Measurements from ENCODE around the gene VAC14.

VAC14 gene

DNA sequence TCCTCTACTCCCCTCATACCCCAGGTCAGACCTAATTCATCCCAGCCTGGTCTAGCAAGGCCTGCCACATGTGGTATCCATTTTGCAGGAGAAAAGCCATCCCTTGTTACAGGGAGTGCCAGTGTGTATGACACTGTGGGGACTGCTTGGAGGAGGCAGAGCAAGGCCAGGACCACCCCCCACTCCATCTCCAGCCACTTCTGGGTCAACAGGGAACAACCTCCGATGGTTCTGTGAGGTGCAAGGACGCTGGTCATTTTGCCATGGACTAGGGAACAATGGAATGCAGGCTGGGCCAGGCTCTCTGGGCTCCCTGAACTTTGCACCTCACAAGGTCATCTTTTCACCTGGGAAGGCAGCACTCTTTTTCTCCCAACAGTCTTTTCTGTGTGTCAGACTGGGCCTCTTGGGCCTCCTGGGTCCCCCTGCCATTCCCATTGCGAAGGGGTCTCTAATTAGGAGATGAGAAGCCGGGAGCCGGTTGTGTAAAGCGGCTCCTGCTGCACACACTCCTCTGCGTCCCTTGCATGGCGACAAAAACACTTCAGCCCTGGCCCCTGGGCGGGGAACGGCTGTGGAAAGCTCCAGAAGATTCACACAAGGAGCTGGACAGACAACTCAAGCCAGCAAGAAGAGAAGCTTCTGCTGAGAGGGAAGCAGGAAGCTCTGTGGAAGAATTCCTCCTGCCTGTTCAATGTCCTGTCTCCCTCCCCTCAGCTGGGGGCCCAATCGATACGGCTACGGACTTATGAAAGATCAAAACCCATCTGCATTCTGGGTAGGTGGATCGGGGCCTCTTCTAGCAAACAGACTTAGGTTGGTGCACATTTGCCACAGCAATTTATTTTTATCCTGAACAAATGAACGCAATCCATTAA, 76.6 kb downstream of the VAC14 start:
- H4K20me1 ChIP-seq: no peaks in the 10 kb centered on the region
- H3K9ac ChIP-seq: no peak overlapping the region
- no peak overlapping the region for H3K4me3 ChIP-seq
- H3K4me1 ChIP-seq: peaks cover 39% of the 10 kb centered on the region
- TF ChIP-seq Cebpa-rat (IDR thresholded peaks at IDR 0.05): no peak
- no peaks in the 10 kb centered on the region for H3K27me3 ChIP-seq
- H3K9me3 ChIP-seq: no peaks in the 10 kb centered on the region
- no peak overlapping the region for H3K27ac ChIP-seq
- no peak overlapping the region for H3K4me2 ChIP-seq
- H3K36me3 ChIP-seq: peaks cover 89% of the 10 kb centered on the region

DNA sequence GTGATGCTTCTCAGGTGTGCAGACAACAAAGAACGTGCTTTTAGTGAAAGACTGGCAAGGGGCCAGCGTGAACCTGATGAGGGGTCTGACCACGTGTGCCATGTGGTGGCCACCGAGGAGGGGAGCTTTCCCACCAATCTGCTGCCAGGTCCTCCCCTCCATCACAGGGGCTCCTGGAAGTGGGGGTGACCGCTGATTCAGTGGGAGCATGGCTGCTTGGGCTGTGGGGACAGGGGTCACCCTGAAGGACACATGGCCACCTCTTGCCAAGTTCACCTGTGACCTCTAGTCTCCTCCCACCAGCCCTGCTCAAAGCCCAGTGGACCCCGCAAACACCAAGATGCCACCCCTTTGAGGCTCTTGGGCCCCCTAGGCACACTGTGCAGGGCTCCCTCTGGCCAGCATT, 77.2 kb downstream of the VAC14 start:
- Histone ChIP-seq H3K36me3 (peaks cover 87% of the 10 kb centered on the region), H3K4me1 (peaks cover 33% of the 10 kb centered on the region), H3K27me3 (no peaks in the 10 kb centered on the region), H4K20me1 (no peaks in the 10 kb centered on the region), H3K4me2 (no peak overlapping the region), H3K27ac (no peak overlapping the region), H3K9me3 (no peaks in the 10 kb centered on the region), H3K4me3 (no peak overlapping the region), H3K9ac (no peak overlapping the region)
- TF ChIP-seq Cebpa-rat (IDR thresholded peaks at IDR 0.05): no peak

DNA sequence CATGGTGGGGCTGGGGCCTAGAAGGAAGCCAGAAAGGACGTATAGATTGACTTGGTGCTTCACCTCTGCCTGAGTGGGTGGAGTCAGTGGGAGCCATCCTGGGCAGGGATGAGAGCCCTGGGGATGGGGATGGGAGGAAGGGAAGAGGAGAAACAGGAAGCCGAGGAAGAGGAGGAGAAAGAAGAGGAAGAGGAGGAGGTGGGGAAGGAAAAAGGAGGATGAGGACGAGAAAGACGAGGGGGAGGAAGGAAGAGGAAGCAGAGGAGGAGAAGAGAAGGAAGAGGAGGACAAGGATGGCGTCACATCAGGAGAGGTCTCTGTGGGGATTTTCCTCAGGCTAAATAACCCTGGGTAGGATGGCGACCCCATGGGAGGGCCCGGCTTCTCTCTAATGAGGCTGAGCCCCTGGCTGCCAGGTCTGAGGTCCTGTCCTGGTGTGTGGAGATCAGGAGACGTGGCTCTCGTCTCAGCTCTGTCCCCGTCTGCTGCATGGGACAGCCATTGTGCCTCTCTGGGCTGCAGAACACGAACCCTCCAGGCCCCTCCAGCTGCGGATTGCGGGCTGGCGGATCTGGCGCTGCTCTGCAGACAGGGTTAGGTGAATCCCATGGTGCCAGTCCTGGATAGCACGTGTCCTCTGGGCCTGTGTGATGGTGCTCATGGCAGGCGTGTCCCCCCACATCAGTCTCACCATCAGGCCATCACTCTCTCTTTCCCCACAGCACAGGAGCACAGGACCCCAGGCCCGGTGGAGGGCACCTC, 79.6 kb downstream of the VAC14 start:
- Histone ChIP-seq H3K4me1 (peaks cover 29% of the 10 kb centered on the region), H3K4me3 (no peak overlapping the region), H3K4me2 (peak overlapping the region; percentile 53), H3K36me3 (peaks cover 67% of the 10 kb centered on the region), H4K20me1 (no peaks in the 10 kb centered on the region), H3K27ac (no peak overlapping the region), H3K9ac (no peak overlapping the region), H3K9me3 (no peaks in the 10 kb centered on the region), H3K27me3 (no peaks in the 10 kb centered on the region)
- no peak for TF ChIP-seq Cebpa-rat (IDR thresholded peaks at IDR 0.05)

DNA sequence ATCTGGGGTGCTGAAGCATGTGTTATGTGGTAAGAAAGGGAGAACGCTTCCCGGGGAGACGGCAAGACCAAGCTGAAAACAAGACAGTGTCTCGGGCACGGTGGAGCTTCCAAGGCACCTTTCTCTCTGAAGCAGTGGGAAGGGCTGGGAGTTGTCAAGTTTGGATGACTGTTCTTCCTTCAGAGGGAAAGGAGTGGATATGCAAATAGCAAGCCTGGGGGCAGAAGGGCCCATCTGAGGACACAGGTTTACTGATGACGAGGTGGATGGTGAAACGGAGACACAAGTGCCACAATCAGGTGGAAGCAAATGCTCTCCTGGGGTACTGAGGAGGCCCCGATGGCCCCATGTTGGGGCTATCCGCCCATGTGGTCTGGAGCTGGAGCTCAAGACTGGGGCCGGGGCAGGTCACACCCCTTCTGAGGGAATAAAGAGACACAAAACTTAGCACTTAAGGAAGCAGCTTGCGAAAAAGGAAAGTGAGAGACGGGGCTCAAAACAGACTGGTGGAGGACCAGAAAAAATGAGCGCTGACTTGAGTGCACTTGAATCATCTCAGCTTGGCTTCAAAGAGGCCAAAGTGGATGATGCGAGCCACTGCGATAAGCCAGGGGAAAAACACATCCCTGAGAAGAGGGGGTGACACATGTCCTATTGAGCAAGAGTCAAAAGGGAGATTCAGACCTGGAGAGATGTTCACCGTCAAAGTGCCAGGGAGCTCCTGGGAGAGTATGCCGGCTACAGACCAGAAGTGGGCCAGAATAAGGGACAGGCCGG, 80.3 kb downstream of the VAC14 start:
- Histone ChIP-seq H3K4me3 (no peak overlapping the region), H3K4me2 (peak overlapping the region; percentile 53), H3K27me3 (no peaks in the 10 kb centered on the region), H3K36me3 (peaks cover 60% of the 10 kb centered on the region), H3K9ac (0 out of 2 replicates have a peak overlapping the region, but pooled peaks have one; percentile 19), H3K27ac (peak overlapping the region; percentile 18), H3K9me3 (no peaks in the 10 kb centered on the region), H3K4me1 (peaks cover 36% of the 10 kb centered on the region), H4K20me1 (no peaks in the 10 kb centered on the region)
- TF ChIP-seq Cebpa-rat (IDR thresholded peaks at IDR 0.05): no peak

DNA sequence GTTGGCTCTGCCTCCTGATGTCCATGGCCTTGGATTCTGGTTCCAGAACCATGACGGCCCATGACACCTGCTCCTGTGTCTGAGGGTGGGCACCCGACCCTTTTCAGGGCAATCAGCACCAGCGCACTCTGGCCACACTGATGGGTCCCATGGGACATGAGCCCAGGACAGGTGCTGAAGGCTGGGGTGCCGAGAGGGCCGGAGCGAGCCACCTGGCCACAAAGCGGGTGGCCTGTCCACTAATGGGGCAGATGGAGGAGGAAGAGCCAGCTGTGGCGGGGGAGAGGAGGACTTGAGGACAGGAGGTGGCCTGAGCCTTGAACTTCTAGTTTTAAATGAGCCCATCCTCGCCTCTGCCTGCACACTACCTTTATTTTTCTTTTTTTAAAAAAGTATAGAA, 83.9 kb downstream of the VAC14 start:
- Histone ChIP-seq H3K9me3 (no peaks in the 10 kb centered on the region), H3K4me3 (no peak overlapping the region), H3K36me3 (peaks cover 30% of the 10 kb centered on the region), H3K4me2 (no peak overlapping the region), H3K27ac (0 out of 2 replicates have a peak overlapping the region, but pooled peaks have one; percentile 4), H3K4me1 (peaks cover 72% of the 10 kb centered on the region), H3K27me3 (no peaks in the 10 kb centered on the region), H4K20me1 (no peaks in the 10 kb centered on the region), H3K9ac (0 out of 2 replicates have a peak overlapping the region, but pooled peaks have one; percentile 10)
- TF ChIP-seq Cebpa-rat (IDR thresholded peaks at IDR 0.05): no peak

DNA sequence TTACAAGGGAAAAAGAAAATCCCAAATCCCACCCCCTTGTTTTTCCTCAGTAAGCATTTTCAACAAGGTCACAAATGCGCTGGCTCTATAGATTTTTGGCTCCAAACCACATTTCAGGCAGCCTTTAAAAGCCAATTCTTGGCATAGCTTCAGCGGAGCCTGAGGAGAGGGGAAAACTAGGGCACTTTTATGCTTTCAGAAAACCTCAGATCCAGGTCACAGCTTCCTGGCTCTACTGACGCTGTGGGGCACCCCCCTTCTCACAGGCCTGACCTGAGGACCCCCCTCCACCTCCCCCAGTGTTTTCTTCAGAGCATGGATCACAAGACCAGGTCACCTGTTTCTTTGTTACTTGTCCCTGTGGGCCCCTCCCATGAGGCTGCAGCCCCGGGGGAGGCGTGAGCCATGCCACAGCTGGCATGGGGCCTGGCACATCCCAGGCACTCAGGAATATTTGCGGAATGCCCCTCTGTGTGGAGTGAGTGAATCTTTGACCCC, 85.0 kb downstream of the VAC14 start:
- Histone ChIP-seq H3K4me2 (peak overlapping the region; percentile 80), H3K9ac (peak overlapping the region; percentile 34; the same call in 1 of the 2 replicates), H4K20me1 (no peaks in the 10 kb centered on the region), H3K27ac (peak overlapping the region; percentile 66), H3K4me3 (no peak overlapping the region), H3K36me3 (peaks cover 27% of the 10 kb centered on the region), H3K4me1 (peaks cover 74% of the 10 kb centered on the region), H3K27me3 (no peaks in the 10 kb centered on the region), H3K9me3 (no peaks in the 10 kb centered on the region)
- no peak for TF ChIP-seq Cebpa-rat (IDR thresholded peaks at IDR 0.05)

DNA sequence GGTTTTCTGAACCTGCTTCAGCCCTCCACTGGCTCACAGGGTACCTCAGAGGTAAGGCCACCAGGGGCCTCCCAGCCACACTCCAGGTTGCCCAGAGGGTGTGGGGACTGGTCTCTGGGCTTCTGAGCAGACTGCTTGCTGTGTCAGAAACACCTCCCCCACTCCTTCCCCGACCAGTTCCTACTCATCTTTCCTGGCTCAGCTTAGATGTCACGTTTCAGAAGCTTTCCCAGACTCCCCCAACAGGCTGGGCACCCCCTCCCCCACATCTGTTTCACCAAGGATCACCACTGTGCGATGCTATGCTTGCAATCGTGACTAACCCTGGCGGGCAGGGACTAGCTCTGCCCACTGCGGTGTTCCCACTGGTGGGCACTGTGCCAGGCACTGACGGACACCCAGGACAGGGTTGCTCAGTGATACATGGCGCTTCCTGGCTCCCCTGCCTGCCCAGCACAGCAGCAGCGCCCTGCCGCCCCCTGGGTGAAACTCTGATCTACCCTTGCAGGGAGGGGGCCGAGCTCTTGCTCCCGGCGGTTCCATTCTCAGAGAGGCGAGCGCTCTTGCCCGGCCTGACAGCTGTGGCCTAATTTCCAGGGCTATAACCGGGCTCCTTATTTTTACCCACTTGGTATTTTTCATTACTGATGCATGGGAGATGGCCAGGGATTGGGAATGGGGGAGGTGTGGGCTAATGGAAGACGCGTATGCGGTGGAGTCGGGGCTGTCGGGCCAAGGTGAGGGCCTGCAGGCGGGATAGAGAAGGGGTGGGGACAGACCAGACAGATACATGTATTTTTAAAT, 85.7 kb downstream of the VAC14 start:
- H3K4me3 ChIP-seq: no peak overlapping the region
- H3K27ac ChIP-seq: peak overlapping the region; percentile 66
- H3K4me1 ChIP-seq: peaks cover 74% of the 10 kb centered on the region
- no peaks in the 10 kb centered on the region for H3K27me3 ChIP-seq
- H3K9ac ChIP-seq: peak overlapping the region; percentile 45; the same call in 1 of the 2 replicates
- no peaks in the 10 kb centered on the region for H4K20me1 ChIP-seq
- peak overlapping the region; percentile 80 for H3K4me2 ChIP-seq
- TF ChIP-seq Cebpa-rat (IDR thresholded peaks at IDR 0.05): no peak
- peaks cover 30% of the 10 kb centered on the region for H3K36me3 ChIP-seq
- H3K9me3 ChIP-seq: no peaks in the 10 kb centered on the region

DNA sequence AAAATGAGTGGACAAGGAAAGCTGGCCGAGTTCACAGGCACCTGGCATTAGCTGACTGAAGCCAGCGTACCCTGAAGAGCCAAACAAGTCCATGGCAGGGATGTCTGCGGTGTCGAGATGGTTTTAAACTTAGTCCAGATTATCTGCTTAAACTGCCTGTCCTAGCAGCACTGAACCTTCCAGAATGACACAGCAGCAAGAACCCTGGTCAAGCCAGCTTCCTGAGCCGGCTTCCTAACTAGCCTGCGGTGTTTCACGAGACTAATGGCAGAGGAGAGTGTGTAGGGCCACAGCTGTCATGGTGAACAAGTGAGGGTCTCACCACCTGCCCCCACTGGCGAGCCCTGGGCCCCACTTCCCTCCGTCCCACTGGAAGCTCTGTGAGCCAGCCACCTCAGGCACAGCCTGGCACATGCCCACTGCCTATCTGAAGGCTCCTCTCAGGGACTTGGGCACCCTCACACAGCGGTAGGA, 86.3 kb downstream of the VAC14 start:
- peaks cover 74% of the 10 kb centered on the region for H3K4me1 ChIP-seq
- peak overlapping the region; percentile 80 for H3K4me2 ChIP-seq
- TF ChIP-seq Cebpa-rat (IDR thresholded peaks at IDR 0.05): no peak
- peak overlapping the region; percentile 66 for H3K27ac ChIP-seq
- no peaks in the 10 kb centered on the region for H3K27me3 ChIP-seq
- peak overlapping the region; percentile 45; the same call in 1 of the 2 replicates for H3K9ac ChIP-seq
- H3K36me3 ChIP-seq: peaks cover 24% of the 10 kb centered on the region
- H3K4me3 ChIP-seq: no peak overlapping the region
- H4K20me1 ChIP-seq: no peaks in the 10 kb centered on the region
- H3K9me3 ChIP-seq: no peaks in the 10 kb centered on the region
